Measurements from ENCODE around the gene NPHP4. TPM values are rescaled to one million over a fixed set of nuclear protein-coding genes. Genes with fewer than 3 reads are reported as not detected.
A peak's percentile ranks its signal among the peaks of the same experiment; 100 is the strongest.

NPHP4 gene
- total and polyA plus RNA-seq, 4 donors, result 1.7 to 5.6 (median 3.5) TPM

DNA sequence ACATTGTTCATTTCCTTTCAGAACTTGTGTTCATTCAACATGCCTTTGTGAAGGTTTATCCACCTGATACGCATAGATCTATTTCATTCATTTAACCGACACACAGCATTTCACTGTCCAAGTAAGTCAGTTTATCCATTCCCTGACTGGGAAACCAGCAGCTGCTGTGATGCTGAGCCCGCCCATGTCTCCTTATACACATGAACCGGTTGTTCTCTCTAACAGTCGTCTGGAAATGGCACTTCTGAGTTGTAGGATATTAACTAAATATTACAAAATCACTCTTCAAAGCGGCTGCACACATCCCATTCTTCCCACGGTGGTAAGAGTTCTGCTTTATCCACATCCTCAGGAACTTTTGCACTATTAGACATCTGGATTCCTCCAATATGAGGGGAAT, 71.1 kb downstream of the NPHP4 start:
- no peaks in the 10 kb centered on the region for H3K4me1 ChIP-seq (ENCODE audit: control insufficient read depth in 4 of 4, insufficient read depth in 4 of 4, low read length in 3 of 4)
- no peak overlapping the region for H3K9ac ChIP-seq (ENCODE audit: low read depth in 1 of 2, low read length in 2 of 2)
- TF ChIP-seq GABPA (IDR thresholded peaks at IDR 0.05 in 1 of 2, conservative IDR thresholded peaks at IDR 0.05 in 1 of 2) (no peak), YY1 (IDR thresholded peaks at IDR 0.05) (no peak), HNF4G (IDR thresholded peaks at IDR 0.05) (no peak), SP1 (IDR thresholded peaks at IDR 0.05) (no peak), TAF1 (conservative IDR thresholded peaks at IDR 0.05) (no peak), NR2F2 (IDR thresholded peaks at IDR 0.05) (no peak), HNF4A (conservative IDR thresholded peaks at IDR 0.05) (no peak), FOXA1 (IDR thresholded peaks at IDR 0.05) (no peak), RXRA (IDR thresholded peaks at IDR 0.05) (no peak), RAD21 (IDR thresholded peaks at IDR 0.05) (no peak), FOXA2 (IDR thresholded peaks at IDR 0.05) (no peak), JUND (IDR thresholded peaks at IDR 0.05) (no peak)
- TF ChIP-seq, protein P1, sequence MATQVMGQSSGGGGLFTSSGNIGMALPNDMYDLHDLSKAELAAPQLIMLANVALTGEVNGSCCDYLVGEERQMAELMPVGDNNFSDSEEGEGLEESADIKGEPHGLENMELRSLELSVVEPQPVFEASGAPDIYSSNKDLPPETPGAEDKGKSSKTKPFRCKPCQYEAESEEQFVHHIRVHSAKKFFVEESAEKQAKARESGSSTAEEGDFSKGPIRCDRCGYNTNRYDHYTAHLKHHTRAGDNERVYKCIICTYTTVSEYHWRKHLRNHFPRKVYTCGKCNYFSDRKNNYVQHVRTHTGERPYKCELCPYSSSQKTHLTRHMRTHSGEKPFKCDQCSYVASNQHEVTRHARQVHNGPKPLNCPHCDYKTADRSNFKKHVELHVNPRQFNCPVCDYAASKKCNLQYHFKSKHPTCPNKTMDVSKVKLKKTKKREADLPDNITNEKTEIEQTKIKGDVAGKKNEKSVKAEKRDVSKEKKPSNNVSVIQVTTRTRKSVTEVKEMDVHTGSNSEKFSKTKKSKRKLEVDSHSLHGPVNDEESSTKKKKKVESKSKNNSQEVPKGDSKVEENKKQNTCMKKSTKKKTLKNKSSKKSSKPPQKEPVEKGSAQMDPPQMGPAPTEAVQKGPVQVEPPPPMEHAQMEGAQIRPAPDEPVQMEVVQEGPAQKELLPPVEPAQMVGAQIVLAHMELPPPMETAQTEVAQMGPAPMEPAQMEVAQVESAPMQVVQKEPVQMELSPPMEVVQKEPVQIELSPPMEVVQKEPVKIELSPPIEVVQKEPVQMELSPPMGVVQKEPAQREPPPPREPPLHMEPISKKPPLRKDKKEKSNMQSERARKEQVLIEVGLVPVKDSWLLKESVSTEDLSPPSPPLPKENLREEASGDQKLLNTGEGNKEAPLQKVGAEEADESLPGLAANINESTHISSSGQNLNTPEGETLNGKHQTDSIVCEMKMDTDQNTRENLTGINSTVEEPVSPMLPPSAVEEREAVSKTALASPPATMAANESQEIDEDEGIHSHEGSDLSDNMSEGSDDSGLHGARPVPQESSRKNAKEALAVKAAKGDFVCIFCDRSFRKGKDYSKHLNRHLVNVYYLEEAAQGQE (IDR thresholded peaks at IDR 0.05), result no peak
- TF ChIP-seq, protein P2, sequence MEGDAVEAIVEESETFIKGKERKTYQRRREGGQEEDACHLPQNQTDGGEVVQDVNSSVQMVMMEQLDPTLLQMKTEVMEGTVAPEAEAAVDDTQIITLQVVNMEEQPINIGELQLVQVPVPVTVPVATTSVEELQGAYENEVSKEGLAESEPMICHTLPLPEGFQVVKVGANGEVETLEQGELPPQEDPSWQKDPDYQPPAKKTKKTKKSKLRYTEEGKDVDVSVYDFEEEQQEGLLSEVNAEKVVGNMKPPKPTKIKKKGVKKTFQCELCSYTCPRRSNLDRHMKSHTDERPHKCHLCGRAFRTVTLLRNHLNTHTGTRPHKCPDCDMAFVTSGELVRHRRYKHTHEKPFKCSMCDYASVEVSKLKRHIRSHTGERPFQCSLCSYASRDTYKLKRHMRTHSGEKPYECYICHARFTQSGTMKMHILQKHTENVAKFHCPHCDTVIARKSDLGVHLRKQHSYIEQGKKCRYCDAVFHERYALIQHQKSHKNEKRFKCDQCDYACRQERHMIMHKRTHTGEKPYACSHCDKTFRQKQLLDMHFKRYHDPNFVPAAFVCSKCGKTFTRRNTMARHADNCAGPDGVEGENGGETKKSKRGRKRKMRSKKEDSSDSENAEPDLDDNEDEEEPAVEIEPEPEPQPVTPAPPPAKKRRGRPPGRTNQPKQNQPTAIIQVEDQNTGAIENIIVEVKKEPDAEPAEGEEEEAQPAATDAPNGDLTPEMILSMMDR (IDR thresholded peaks at IDR 0.05; ENCODE audit: low read depth, low read length, missing input control), result no peak
- TF ChIP-seq, protein P3, sequence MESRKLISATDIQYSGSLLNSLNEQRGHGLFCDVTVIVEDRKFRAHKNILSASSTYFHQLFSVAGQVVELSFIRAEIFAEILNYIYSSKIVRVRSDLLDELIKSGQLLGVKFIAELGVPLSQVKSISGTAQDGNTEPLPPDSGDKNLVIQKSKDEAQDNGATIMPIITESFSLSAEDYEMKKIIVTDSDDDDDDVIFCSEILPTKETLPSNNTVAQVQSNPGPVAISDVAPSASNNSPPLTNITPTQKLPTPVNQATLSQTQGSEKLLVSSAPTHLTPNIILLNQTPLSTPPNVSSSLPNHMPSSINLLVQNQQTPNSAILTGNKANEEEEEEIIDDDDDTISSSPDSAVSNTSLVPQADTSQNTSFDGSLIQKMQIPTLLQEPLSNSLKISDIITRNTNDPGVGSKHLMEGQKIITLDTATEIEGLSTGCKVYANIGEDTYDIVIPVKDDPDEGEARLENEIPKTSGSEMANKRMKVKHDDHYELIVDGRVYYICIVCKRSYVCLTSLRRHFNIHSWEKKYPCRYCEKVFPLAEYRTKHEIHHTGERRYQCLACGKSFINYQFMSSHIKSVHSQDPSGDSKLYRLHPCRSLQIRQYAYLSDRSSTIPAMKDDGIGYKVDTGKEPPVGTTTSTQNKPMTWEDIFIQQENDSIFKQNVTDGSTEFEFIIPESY (IDR thresholded peaks at IDR 0.05), result no peak
- TF ChIP-seq, protein P4, sequence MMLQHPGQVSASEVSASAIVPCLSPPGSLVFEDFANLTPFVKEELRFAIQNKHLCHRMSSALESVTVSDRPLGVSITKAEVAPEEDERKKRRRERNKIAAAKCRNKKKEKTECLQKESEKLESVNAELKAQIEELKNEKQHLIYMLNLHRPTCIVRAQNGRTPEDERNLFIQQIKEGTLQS (IDR thresholded peaks at IDR 0.05), result no peak
- no peaks in the 10 kb centered on the region for H3K36me3 ChIP-seq (ENCODE audit: control insufficient read depth in 4 of 4, insufficient read depth in 3 of 4, low read depth in 1 of 4, low read length in 3 of 4)
- no peak for DNase-seq (ENCODE audit: low spot score)
- no peaks in the 10 kb centered on the region for H3K27me3 ChIP-seq (ENCODE audit: control insufficient read depth in 4 of 4, insufficient read depth in 4 of 4, low read length in 3 of 4)
- H3K4me3 ChIP-seq (ENCODE audit: low read depth in 1 of 3, low read length in 3 of 3), result no peak overlapping the region
- WGBS, result 91% methylated on average over 7 of the region's 7 CpGs
- H3K9me3 ChIP-seq (ENCODE audit: control insufficient read depth in 4 of 4, low read length in 3 of 4), result no peaks in the 10 kb centered on the region
- H3K27ac ChIP-seq (ENCODE audit: low read depth in 1 of 2, low read length in 2 of 2), result no peak overlapping the region

DNA sequence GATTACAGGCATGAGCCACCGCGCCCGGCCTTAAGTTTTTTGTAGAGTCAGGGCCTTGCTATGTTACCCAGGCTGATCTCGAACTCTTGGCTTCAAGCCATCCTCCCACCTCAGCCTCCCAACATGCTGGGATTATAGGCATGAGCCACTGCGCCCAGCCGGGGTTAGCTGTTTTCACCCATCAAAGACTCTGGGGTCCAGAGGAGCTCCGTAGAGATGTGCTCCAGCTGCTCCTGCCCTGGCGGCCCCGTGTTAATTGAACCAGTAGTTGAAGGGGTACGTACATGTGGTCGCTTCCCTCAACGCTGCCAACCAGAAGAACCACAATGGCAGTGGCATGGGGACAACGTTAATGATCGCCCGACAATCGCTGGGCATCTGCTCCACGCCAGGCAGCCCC, 72.0 kb downstream of the NPHP4 start:
- DNase-seq (ENCODE audit: low spot score), result peak; percentile 26
- Histone ChIP-seq H3K36me3 (ENCODE audit: control insufficient read depth in 4 of 4, insufficient read depth in 3 of 4, low read depth in 1 of 4, low read length in 3 of 4) (no peaks in the 10 kb centered on the region), H3K27ac (ENCODE audit: low read depth in 1 of 2, low read length in 2 of 2) (no peak overlapping the region), H3K9me3 (ENCODE audit: control insufficient read depth in 4 of 4, low read length in 3 of 4) (no peaks in the 10 kb centered on the region), H3K4me3 (ENCODE audit: low read depth in 1 of 3, low read length in 3 of 3) (no peak overlapping the region), H3K4me1 (ENCODE audit: control insufficient read depth in 4 of 4, insufficient read depth in 4 of 4, low read length in 3 of 4) (peaks cover 0 to 5% (median 0%) of the 10 kb centered on the region in 4 donors), H3K27me3 (ENCODE audit: control insufficient read depth in 4 of 4, insufficient read depth in 4 of 4, low read length in 3 of 4) (no peaks in the 10 kb centered on the region), H3K9ac (ENCODE audit: low read depth in 1 of 2, low read length in 2 of 2) (no peak overlapping the region)
- WGBS, result 97% methylated on average over 17 of the region's 17 CpGs
- TF ChIP-seq TAF1 (conservative IDR thresholded peaks at IDR 0.05) (no peak), YY1 (IDR thresholded peaks at IDR 0.05) (no peak), FOXA1 (IDR thresholded peaks at IDR 0.05) (no peak), SP1 (IDR thresholded peaks at IDR 0.05) (no peak), RAD21 (IDR thresholded peaks at IDR 0.05) (no peak), FOXA2 (IDR thresholded peaks at IDR 0.05) (no peak), GABPA (IDR thresholded peaks at IDR 0.05 in 1 of 2, conservative IDR thresholded peaks at IDR 0.05 in 1 of 2) (no peak), RXRA (IDR thresholded peaks at IDR 0.05) (no peak), JUND (IDR thresholded peaks at IDR 0.05) (no peak), EGR1 (IDR thresholded peaks at IDR 0.05; ENCODE audit: low read depth in 2 of 2) (no peak)
- TF ChIP-seq, protein P5, sequence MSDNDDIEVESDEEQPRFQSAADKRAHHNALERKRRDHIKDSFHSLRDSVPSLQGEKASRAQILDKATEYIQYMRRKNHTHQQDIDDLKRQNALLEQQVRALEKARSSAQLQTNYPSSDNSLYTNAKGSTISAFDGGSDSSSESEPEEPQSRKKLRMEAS (IDR thresholded peaks at IDR 0.05), result no peak
- TF ChIP-seq, protein P2 (IDR thresholded peaks at IDR 0.05; ENCODE audit: low read depth, low read length, missing input control), result no peak
- TF ChIP-seq, protein P4 (IDR thresholded peaks at IDR 0.05), result no peak

All from liver (tissue), 9 donors.